Measurements from ENCODE around the gene SLC5A4.
"Not testable (repeated sequence)": the region's sequence is repeated elsewhere in the genome, so short reads cannot be mapped to it uniquely, and the experiment has no call there.

Gene SLC5A4

DNA sequence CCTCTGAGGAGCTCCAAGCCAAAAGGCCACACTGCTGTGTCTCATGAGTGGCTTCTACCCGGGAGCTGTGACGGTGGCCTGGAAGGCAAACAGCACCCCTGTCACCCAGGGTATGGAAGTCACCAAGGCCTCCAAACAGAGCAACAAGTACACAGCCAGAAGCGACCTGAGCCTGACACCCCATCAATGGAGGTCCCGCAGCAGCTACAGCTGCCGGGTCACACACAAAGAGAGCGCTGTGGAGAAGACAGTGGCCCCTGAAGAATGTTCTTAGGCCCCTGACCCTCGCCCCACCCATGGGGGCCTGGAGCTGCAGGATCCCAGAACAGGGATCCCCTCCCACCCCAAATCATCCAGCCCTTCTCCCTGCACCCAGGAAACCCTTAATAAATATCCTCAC lies 55.2 kb downstream of the SLC5A4 start:
- no peak for DNase-seq (ENCODE audit: low read depth in 2 of 2)

- DNase-seq (ENCODE audit: low read depth in 2 of 2) = no peak
Observed at GRCh38 chr22:32199341-32199740, 55.8 kb downstream of the SLC5A4 start.

DNA sequence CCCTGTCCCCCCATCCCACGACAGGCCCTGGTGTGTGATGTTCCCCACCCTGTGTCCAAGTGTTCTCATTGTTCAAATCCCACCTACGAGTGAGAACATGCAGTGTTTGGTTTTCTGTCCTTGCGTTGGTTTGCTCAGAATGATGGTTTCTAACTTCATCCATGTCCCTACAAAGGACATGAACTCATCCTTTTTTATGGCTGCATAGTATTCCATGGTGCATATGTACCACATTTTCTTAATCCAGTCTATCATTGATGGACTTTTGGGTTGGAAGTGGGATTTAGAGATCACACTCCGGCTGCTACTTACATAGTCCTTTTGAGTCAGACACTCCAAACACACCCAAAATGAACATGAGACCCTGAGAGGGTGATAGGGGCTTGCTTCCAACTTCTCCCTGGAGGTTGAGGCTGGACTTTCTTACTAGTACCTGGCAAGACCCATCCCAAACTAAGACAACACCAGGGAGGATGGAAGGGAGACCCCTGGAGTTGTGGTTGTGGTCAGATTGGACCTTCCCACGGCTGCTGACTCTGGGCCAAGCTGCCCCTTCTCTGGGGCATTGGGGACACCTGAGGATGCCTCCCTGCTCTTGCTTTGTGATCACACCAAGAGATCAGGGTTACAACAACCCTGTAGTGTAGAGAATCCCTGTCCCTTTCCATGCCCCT lies 57.5 kb downstream of the SLC5A4 start:
- DNase-seq (ENCODE audit: low read depth in 2 of 2) = not testable (repeated sequence)

DNA sequence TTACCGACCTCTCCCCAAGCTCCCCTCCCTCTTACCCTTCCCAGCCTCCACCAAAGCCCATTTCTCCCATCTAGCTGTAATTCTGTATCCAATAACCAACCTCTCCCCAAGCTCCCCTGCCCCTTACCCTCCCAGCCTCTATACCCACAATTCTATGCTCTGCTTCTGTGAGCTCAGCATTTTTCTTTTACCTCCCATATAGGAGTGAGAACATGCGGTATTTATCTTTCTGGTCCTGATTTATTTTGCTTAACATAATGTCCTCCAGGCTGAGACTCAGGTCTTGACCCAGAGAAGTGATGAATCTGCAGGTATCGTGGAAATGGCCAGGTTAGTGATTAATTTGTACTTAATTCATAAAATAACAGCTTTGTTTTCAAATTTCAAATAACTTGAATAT lies 59.2 kb downstream of the SLC5A4 start:
- not testable (repeated sequence) for DNase-seq (ENCODE audit: low read depth in 2 of 2)

GRCh38 chr22:32193346-32193745 lies 61.8 kb downstream of the SLC5A4 start:
- DNase-seq (ENCODE audit: low read depth in 2 of 2) = not testable (repeated sequence)

GRCh38 chr22:32191021-32191420 lies 64.1 kb downstream of the SLC5A4 start:
- DNase-seq (ENCODE audit: low read depth in 2 of 2) = not testable (repeated sequence)

- DNase-seq (ENCODE audit: low read depth in 2 of 2) = no peak
Observed at GRCh38 chr22:32185821-32186220, 69.3 kb downstream of the SLC5A4 start.

- DNase-seq (ENCODE audit: low read depth in 2 of 2) = no peak
Observed at GRCh38 chr22:32183625-32184024, 71.5 kb downstream of the SLC5A4 start.

DNA sequence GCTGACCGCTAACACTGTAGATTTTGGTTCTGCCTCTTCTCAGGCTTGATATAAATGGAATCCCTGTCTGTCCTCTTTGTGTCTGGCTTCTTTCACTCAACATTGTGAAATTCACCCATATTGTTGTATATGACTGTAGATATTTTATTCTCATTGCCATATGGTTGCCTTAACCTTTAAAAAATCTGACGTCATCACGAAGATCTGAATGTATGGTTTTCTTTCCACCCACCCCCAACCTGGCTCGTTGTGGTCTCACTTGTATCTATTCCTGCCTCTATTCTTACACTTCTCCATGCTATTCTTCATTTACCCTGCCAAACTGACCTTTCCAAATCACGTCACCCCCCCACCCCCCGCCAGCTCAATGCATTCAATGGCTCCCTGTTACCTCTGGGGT lies 74.1 kb downstream of the SLC5A4 start:
- no peak for DNase-seq (ENCODE audit: low read depth in 2 of 2)

DNA sequence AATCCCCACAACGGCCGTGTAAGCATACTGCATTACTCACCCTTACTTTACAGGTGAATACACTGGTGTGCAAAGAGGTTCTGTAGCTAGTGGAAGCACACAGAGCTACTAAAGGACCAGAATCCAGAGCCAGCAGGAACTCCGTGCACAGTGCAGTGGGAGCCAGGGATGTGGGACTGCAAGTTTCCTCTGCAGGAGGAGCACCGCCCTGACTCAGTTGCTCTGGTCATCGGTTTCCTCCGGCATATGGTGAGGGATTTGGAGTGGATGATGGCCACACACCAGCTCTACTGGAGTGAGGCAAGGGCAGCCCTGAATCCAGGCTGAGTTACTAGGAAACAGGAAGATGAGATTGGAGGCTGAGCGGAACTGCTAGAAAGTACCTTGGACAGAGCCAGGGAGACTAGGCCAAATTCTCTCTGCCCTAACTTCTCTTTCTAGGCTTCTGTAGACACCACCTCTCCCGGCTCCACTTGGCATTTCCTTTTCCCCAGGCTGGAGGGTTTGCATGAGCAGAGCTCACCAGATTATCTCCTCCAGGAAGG lies 77.9 kb downstream of the SLC5A4 start:
- no peak for DNase-seq (ENCODE audit: low read depth in 2 of 2)

GRCh38 chr22:32175683-32176644 lies 79.2 kb downstream of the SLC5A4 start:
- peak in 1 of 2 donors; percentile 3 for DNase-seq (ENCODE audit: low read depth in 2 of 2)

DNA sequence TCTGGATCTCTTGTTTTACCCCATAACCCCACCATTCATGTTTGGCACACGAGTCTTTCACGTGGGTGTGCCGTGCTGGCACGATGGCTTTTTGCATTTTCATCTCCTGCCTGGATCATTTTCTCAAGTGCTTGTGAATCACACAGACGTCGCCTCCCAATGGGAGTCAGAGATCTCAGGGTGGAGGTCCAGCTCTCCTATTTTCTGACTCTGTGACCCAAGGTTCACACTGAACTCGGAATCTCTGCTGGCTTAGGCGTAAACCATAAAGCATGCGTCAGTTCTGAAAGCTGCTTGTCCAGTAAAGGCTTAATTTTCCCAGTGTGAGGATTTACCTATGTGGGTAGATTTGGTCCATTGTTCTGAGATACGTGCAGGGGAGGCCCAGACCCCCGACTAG lies 80.0 kb downstream of the SLC5A4 start:
- DNase-seq (ENCODE audit: low read depth in 2 of 2) = no peak
